ENCODE data around the gene HS2ST1. TPM values are rescaled to one million over a fixed set of nuclear protein-coding genes. Genes with fewer than 3 reads are reported as not detected.
"Not testable (repeated sequence)": the region's sequence is repeated elsewhere in the genome, so short reads cannot be mapped to it uniquely, and the experiment has no call there.

HS2ST1 gene
- total RNA-seq, 1 experiment from 2014 or later: 35.0 TPM

DNA sequence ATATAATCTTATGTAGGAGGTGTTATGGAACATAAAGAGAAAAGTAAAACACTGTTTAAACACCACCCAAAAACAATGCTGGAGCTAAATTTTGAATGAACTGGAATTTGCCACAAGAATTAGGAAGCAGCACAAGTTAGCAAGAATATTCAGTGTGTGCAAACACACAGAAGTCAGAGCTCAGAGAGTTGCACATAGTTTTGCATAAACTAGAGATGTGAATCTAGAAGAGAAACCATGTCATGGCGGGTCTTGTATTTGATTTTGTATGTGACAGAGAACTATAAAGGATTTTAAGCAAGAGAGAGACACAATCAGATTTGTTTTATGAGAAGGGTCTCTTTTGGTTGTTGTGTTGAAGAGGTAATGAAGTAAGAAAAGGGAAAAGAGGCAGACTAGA is 38.7 kb upstream of the HS2ST1 start:
- no peak overlapping the region for H3K27ac ChIP-seq
- H3K9me3 ChIP-seq (ENCODE audit: insufficient read depth, low read depth): no peaks in the 10 kb centered on the region
- H3K27me3 ChIP-seq (ENCODE audit: insufficient read depth, low read depth): no peaks in the 10 kb centered on the region
- no peaks in the 10 kb centered on the region for H3K9me2 ChIP-seq (ENCODE audit: insufficient read depth)
- peaks cover 26% of the 10 kb centered on the region for H3K36me3 ChIP-seq (ENCODE audit: low read depth)
- no peaks in the 10 kb centered on the region for H3K4me1 ChIP-seq (replicated peaks; ENCODE audit: insufficient read depth)
- intact Hi-C loops (cut with micrococcal nuclease; ENCODE audit: unreplicated experiment): no loop called here
- no peak overlapping the region for H3K4me2 ChIP-seq
- CTCF ChIA-PET: no interaction called here
- no peak for DNase-seq
- TF ChIP-seq, protein P1, sequence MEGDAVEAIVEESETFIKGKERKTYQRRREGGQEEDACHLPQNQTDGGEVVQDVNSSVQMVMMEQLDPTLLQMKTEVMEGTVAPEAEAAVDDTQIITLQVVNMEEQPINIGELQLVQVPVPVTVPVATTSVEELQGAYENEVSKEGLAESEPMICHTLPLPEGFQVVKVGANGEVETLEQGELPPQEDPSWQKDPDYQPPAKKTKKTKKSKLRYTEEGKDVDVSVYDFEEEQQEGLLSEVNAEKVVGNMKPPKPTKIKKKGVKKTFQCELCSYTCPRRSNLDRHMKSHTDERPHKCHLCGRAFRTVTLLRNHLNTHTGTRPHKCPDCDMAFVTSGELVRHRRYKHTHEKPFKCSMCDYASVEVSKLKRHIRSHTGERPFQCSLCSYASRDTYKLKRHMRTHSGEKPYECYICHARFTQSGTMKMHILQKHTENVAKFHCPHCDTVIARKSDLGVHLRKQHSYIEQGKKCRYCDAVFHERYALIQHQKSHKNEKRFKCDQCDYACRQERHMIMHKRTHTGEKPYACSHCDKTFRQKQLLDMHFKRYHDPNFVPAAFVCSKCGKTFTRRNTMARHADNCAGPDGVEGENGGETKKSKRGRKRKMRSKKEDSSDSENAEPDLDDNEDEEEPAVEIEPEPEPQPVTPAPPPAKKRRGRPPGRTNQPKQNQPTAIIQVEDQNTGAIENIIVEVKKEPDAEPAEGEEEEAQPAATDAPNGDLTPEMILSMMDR (conservative IDR thresholded peaks at IDR 0.05): no peak
- TF ChIP-seq EZH2 (IDR thresholded peaks at IDR 0.05; ENCODE audit: low read depth): no peak
- POLR2A ChIA-PET (ENCODE audit: unreplicated experiment): no interaction called here
- no peak overlapping the region for H2AFZ ChIP-seq
- H3K79me2 ChIP-seq (ENCODE audit: low read depth): peaks cover 6% of the 10 kb centered on the region; the same call in 1 of the 2 replicates
- H4K20me1 ChIP-seq (ENCODE audit: insufficient read depth): peaks cover 6% of the 10 kb centered on the region
- H3F3A ChIP-seq (ENCODE audit: insufficient read depth, low read depth): peaks cover 4% of the 10 kb centered on the region; the same call in 1 of the 2 replicates
- BruUV-seq (replicated peaks): no TSS peak
- no peak overlapping the region for H3K4me3 ChIP-seq

DNA sequence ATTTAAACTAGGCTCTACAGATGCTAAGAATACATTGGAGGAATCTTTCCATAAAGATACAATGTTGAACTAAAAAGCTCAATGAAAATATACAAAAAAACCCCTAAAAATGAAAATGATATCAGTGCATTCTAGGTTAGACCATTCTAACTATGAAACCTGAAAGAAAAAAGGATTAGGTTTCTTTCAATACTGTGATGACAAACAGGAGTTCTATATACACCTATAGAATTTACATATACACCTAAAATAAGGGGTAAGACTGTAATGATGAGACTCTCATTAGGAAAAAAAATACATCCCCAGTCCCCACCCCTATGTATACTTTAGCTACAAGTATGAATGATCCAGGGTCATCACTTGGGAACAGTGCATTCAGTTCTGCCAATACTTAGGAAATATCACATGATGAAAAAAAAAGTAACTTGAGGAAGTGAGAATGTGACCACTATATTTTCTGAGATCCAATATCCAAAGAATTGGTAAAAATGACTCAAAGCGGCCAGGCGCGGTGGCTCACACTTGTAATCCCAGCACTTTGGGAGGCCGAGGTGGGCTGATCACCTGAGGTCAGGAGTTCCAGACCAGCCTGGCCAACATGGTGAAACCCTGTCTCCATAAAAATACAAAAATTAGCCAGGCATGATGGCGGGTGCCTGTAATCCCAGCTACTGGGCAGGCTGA is 26.8 kb upstream of the HS2ST1 start:
- H4K20me1 ChIP-seq (ENCODE audit: insufficient read depth): peaks cover 27% of the 10 kb centered on the region
- peaks cover 46% of the 10 kb centered on the region for H3K79me2 ChIP-seq (ENCODE audit: low read depth)
- ChIA-PET POLR2A (ENCODE audit: unreplicated experiment) (no interaction called here), CTCF (no interaction called here)
- H3K9me3 ChIP-seq (ENCODE audit: insufficient read depth, low read depth): no peaks in the 10 kb centered on the region
- H3K36me3 ChIP-seq (ENCODE audit: low read depth): 0 out of 2 replicates have a peak, but pooled peaks cover 5% of the 10 kb centered on the region
- no peak overlapping the region for H3K4me2 ChIP-seq
- H3K9me2 ChIP-seq (ENCODE audit: insufficient read depth): no peaks in the 10 kb centered on the region
- H3K27ac ChIP-seq: no peak overlapping the region
- intact Hi-C loops (cut with micrococcal nuclease; ENCODE audit: unreplicated experiment): no loop called here
- TF ChIP-seq, protein P1 (conservative IDR thresholded peaks at IDR 0.05): no peak
- TF ChIP-seq EZH2 (IDR thresholded peaks at IDR 0.05; ENCODE audit: low read depth): no peak
- no peaks in the 10 kb centered on the region for H3K27me3 ChIP-seq (ENCODE audit: insufficient read depth, low read depth)
- H2AFZ ChIP-seq: no peak overlapping the region
- H3K4me3 ChIP-seq: no peak overlapping the region
- DNase-seq: no peak
- no TSS peak for BruUV-seq (replicated peaks)
- H3F3A ChIP-seq (ENCODE audit: insufficient read depth, low read depth): 0 out of 2 replicates have a peak, but pooled peaks cover 4% of the 10 kb centered on the region
- no peaks in the 10 kb centered on the region for H3K4me1 ChIP-seq (replicated peaks; ENCODE audit: insufficient read depth)

GRCh38 chr1:86888327-86888726 is 26.1 kb upstream of the HS2ST1 start:
- peaks cover 42% of the 10 kb centered on the region for H3K79me2 ChIP-seq (ENCODE audit: low read depth)
- DNase-seq: no peak
- H3K4me3 ChIP-seq: no peak overlapping the region
- H3K4me1 ChIP-seq (replicated peaks; ENCODE audit: insufficient read depth): no peaks in the 10 kb centered on the region
- H3K27me3 ChIP-seq (ENCODE audit: insufficient read depth, low read depth): no peaks in the 10 kb centered on the region
- no peak overlapping the region for H2AFZ ChIP-seq
- peaks cover 27% of the 10 kb centered on the region for H4K20me1 ChIP-seq (ENCODE audit: insufficient read depth)
- H3K9me2 ChIP-seq (ENCODE audit: insufficient read depth): no peaks in the 10 kb centered on the region
- TF ChIP-seq, protein P1 (conservative IDR thresholded peaks at IDR 0.05): no peak
- TF ChIP-seq EZH2 (IDR thresholded peaks at IDR 0.05; ENCODE audit: low read depth): no peak
- ChIA-PET POLR2A (ENCODE audit: unreplicated experiment) (no interaction called here), CTCF (interaction anchor here (0.6 kb wide), 1 partner anchor 447 kb away, joined by 4 read pairs; no protein-coding TSS in a partner anchor)
- H3F3A ChIP-seq (ENCODE audit: insufficient read depth, low read depth): 0 out of 2 replicates have a peak, but pooled peaks cover 4% of the 10 kb centered on the region
- H3K36me3 ChIP-seq (ENCODE audit: low read depth): 0 out of 2 replicates have a peak, but pooled peaks cover 5% of the 10 kb centered on the region
- BruUV-seq (replicated peaks): no TSS peak
- no peaks in the 10 kb centered on the region for H3K9me3 ChIP-seq (ENCODE audit: insufficient read depth, low read depth)
- no peak overlapping the region for H3K4me2 ChIP-seq
- no peak overlapping the region for H3K27ac ChIP-seq
- intact Hi-C loops (cut with micrococcal nuclease; ENCODE audit: unreplicated experiment): no loop called here

- H3F3A ChIP-seq (ENCODE audit: insufficient read depth, low read depth); H2AFZ ChIP-seq; CTCF ChIA-PET; intact Hi-C loops (cut with micrococcal nuclease; ENCODE audit: unreplicated experiment); H3K27ac ChIP-seq; BruUV-seq (replicated peaks); H3K4me2 ChIP-seq; DNase-seq; H3K27me3 ChIP-seq (ENCODE audit: insufficient read depth, low read depth); H3K4me3 ChIP-seq; POLR2A ChIA-PET (ENCODE audit: unreplicated experiment); H3K9me3 ChIP-seq (ENCODE audit: insufficient read depth, low read depth); H3K4me1 ChIP-seq (replicated peaks; ENCODE audit: insufficient read depth); H3K9me2 ChIP-seq (ENCODE audit: insufficient read depth): not testable (repeated sequence)
- peaks cover 35% of the 10 kb centered on the region for H3K36me3 ChIP-seq (ENCODE audit: low read depth)
- H3K79me2 ChIP-seq (ENCODE audit: low read depth): peaks cover 43% of the 10 kb centered on the region
- peaks cover 34% of the 10 kb centered on the region for H4K20me1 ChIP-seq (ENCODE audit: insufficient read depth)
Measured at GRCh38 chr1:86899401-86899800, 15.0 kb upstream of the HS2ST1 start.

All from PC-9 (cell line).